IMR-90 (cell line): ENCODE results near the gene IVNS1ABP. TPM values are rescaled to one million over a fixed set of nuclear protein-coding genes. Genes with fewer than 3 reads are reported as not detected.

ENCODE experiments used
- ATAC-seq: fragments of 200-7000 bp; cut with Tn5 transposase; 2 replicates; pipeline ENCODE4 v1.9.1; 2020; ENCODE audit warnings: low read depth, mild to moderate bottlenecking, moderate library complexity
- BruUV-seq: library from RNA; stranded (reverse); fragments of 400-500 nt; replicated peaks from 2 replicates; lab custom pipeline; 2021; lab: Mats Ljungman, UMichigan
- CTCF ChIA-PET: fragments of 300-600 bp; formaldehyde crosslinking; extraction: SDS; loops from one replicate; lab custom pipeline; 2021; ENCODE audit warnings: antibody characterized with exemption; lab: Yijun Ruan, JAX
- POLR2A ChIA-PET: fragments of 300-600 bp; sonication (Branson Sonifier 250); formaldehyde crosslinking; loops from one replicate; lab custom pipeline; 2022; ENCODE audit warnings: antibody characterized with exemption; ENCODE audit not compliant: unreplicated experiment; lab: Charles Lee
- DNase-seq: peaks from one replicate; pipeline ENCODE4 v3.0.0; 2013
- H2AFZ ChIP-seq: replicated peaks from 2 replicates; pipeline ENCODE3; 2013; ENCODE audit warnings: low read length, mild to moderate bottlenecking; ENCODE audit not compliant: poor library complexity
- H2AK5ac ChIP-seq: 2 replicates; pipeline ENCODE4 v1.6.1; 2013; ENCODE audit warnings: low read depth, low read length, inconsistent platforms
- H2AK9ac ChIP-seq: replicated peaks from 2 replicates; pipeline ENCODE3; 2013; ENCODE audit warnings: mild to moderate bottlenecking, low read depth, low read length, moderate library complexity; ENCODE audit not compliant: poor library complexity
- H2BK120ac ChIP-seq: 2 replicates; pipeline ENCODE4 v1.6.1; 2013; ENCODE audit warnings: low read depth, low read length, inconsistent platforms
- H2BK15ac ChIP-seq: 3 replicates; pipeline ENCODE4 v1.6.1; 2013; ENCODE audit warnings: low read depth, low read length, inconsistent platforms
- H2BK20ac ChIP-seq: 2 replicates; pipeline ENCODE4 v1.6.1; 2013; ENCODE audit warnings: low read depth, mild to moderate bottlenecking, inconsistent platforms, low read length, moderate library complexity
- H2BK5ac ChIP-seq: 2 replicates; pipeline ENCODE4 v1.6.1; 2013; ENCODE audit warnings: mild to moderate bottlenecking, low read depth, low read length, inconsistent platforms; ENCODE audit not compliant: poor library complexity, severe bottlenecking
- H3K14ac ChIP-seq: replicated peaks from 2 replicates; pipeline ENCODE4 v1.6.1; 2013; ENCODE audit warnings: low read depth, low read length, inconsistent platforms
- H3K18ac ChIP-seq: 2 replicates; pipeline ENCODE4 v1.6.1; 2013; ENCODE audit warnings: low read depth, low read length, control low read depth
- H3K23ac ChIP-seq: 2 replicates; pipeline ENCODE4 v1.6.1; 2013; ENCODE audit warnings: low read depth, low read length, inconsistent platforms
- H3K27ac ChIP-seq: 2 replicates; pipeline ENCODE4 v1.5.1; 2013; ENCODE audit warnings: mild to moderate bottlenecking, control low read depth, low read length; ENCODE audit not compliant: insufficient read depth
- H3K27me3 ChIP-seq: 2 replicates; pipeline ENCODE4 v1.6.1; 2013; ENCODE audit warnings: low read length; ENCODE audit not compliant: control insufficient read depth, insufficient read depth
- H3K36me3 ChIP-seq: 2 replicates; pipeline ENCODE4 v1.6.1; 2013; ENCODE audit warnings: low read length, mixed read lengths; ENCODE audit not compliant: control insufficient read depth, insufficient read depth
- H3K4ac ChIP-seq: 2 replicates; pipeline ENCODE4 v1.6.1; 2013; ENCODE audit warnings: low read depth, low read length, inconsistent platforms
- H3K4me1 ChIP-seq: 2 replicates; pipeline ENCODE4 v1.6.1; 2013; ENCODE audit warnings: low read length, mixed read lengths; ENCODE audit not compliant: control insufficient read depth, insufficient read depth
- H3K4me2 ChIP-seq: 2 replicates; pipeline ENCODE4 v1.6.1; 2013; ENCODE audit warnings: low read depth, mild to moderate bottlenecking, control low read depth, low read length, moderate library complexity
- H3K4me3 ChIP-seq: 2 replicates; pipeline ENCODE4 v1.5.1; 2013; ENCODE audit warnings: low read depth, mild to moderate bottlenecking, control low read depth, low read length, moderate library complexity; ENCODE audit not compliant: insufficient read depth
- H3K56ac ChIP-seq: 2 replicates; pipeline ENCODE4 v1.6.1; 2013; ENCODE audit warnings: low read length, inconsistent platforms; ENCODE audit not compliant: insufficient read depth; ENCODE audit errors: extremely low read depth
- H3K79me1 ChIP-seq, 2 experiments: 2 replicates each; pipeline ENCODE4 v1.6.1; 2013; ENCODE audit warnings: low read length in 2 of 2, inconsistent platforms in 1 of 2, low read depth in 1 of 2
- H3K9ac ChIP-seq: 2 replicates; pipeline ENCODE4 v1.6.1; 2013; ENCODE audit warnings: low read depth, low read length, control low read depth
- H3K9me1 ChIP-seq: 2 replicates; pipeline ENCODE4 v1.6.1; 2013; ENCODE audit warnings: low read length, inconsistent platforms; ENCODE audit not compliant: insufficient read depth
- H3K9me3 ChIP-seq: 2 replicates; pipeline ENCODE4 v1.6.1; 2013; ENCODE audit warnings: low read length; ENCODE audit not compliant: control insufficient read depth, insufficient read depth
- H4K20me1 ChIP-seq: 2 replicates; pipeline ENCODE4 v1.6.1; 2013; ENCODE audit warnings: low read length, inconsistent platforms; ENCODE audit not compliant: insufficient read depth
- H4K5ac ChIP-seq: 2 replicates; pipeline ENCODE4 v1.6.1; 2013; ENCODE audit warnings: mild to moderate bottlenecking, low read depth, low read length, control low read depth
- H4K8ac ChIP-seq, 2 experiments: 2 replicates each; pipeline ENCODE4 v1.6.1; 2013; ENCODE audit warnings: low read depth in 2 of 2, low read length in 2 of 2, control low read depth in 1 of 2, inconsistent platforms in 1 of 2
- H4K91ac ChIP-seq: 2 replicates; pipeline ENCODE4 v1.6.1; 2013; ENCODE audit warnings: low read depth, low read length, inconsistent platforms; ENCODE audit not compliant: insufficient read depth
- BHLHE40 ChIP-seq: fragments of 150-350 bp; IDR thresholded peaks from 2 replicates; pipeline ENCODE4 v1.6.1; 2016; ENCODE audit warnings: mild to moderate bottlenecking, low read depth, low read length
- CEBPB ChIP-seq: IDR thresholded peaks from 2 replicates; pipeline ENCODE4 v1.6.1; 2012; ENCODE audit warnings: low read depth, low read length, improper control_type of control experiment
- CHD1 ChIP-seq: IDR thresholded peaks from 2 replicates; pipeline ENCODE4 v1.6.1; 2012; ENCODE audit warnings: low read depth, low read length, improper control_type of control experiment
- FOS ChIP-seq: fragments of 150-350 bp; IDR thresholded peaks from 2 replicates; pipeline ENCODE4 v1.6.1; 2016; ENCODE audit warnings: low read depth, low read length
- MAFK ChIP-seq: IDR thresholded peaks from 2 replicates; pipeline ENCODE4 v1.6.1; 2012; ENCODE audit warnings: low read depth, low read length, improper control_type of control experiment
- POLR2A ChIP-seq: IDR thresholded peaks from 2 replicates; pipeline ENCODE4 v1.6.1; 2012; ENCODE audit warnings: mild to moderate bottlenecking, low read depth, low read length
- RAD21 ChIP-seq: IDR thresholded peaks from 2 replicates; pipeline ENCODE4 v1.6.1; 2012; ENCODE audit warnings: low read length, improper control_type of control experiment
- RCOR1 ChIP-seq: IDR thresholded peaks from 2 replicates; pipeline ENCODE4 v1.6.1; 2012; ENCODE audit warnings: mild to moderate bottlenecking, low read length, improper control_type of control experiment; ENCODE audit not compliant: insufficient replicate concordance
- RFX5 ChIP-seq: IDR thresholded peaks from 2 replicates; pipeline ENCODE4 v1.8.0; 2012; ENCODE audit warnings: low read depth, mild to moderate bottlenecking, low read length, moderate library complexity
- SMC3 ChIP-seq: fragments of 150-350 bp; IDR thresholded peaks from 2 replicates; pipeline ENCODE4 v1.6.1; 2016; ENCODE audit warnings: low read depth, mild to moderate bottlenecking, antibody characterized with exemption, low read length, moderate library complexity
- dilution Hi-C: fragments of 300-500 bp; cut with HindIII; formaldehyde crosslinking; loops from one replicate; pipeline ENCODE4 v1.14.3; 2018; ENCODE audit warnings: low sequenced_read_pairs; ENCODE audit not compliant: unreplicated experiment
- in situ Hi-C: fragments of 300-500 bp; cut with MboI; formaldehyde crosslinking; loops from 3 replicates; pipeline ENCODE4 v1.14.3; 2019; ENCODE audit warnings: low sequenced_read_pairs, inconsistent platforms, mixed read lengths
- intact Hi-C: fragments of 100-400 bp; cut with micrococcal nuclease; formaldehyde crosslinking; loops from 2 replicates; pipeline ENCODE4 v1.10.0; 2022
- polyA plus RNA-seq, 3 experiments: library from polyadenylated mRNA; depleted of rRNA; stranded (reverse); fragments of >200 nt; gene quantifications; 2 replicates each; pipeline ENCODE4 v1.2.3, GENCODE V29; 2012; ENCODE audit warnings: low replicate concordance in 1 of 3
- total RNA-seq: library from RNA; depleted of rRNA; stranded (reverse); fragments of >200 nt; gene quantifications from 2 replicates; pipeline ENCODE4 v1.2.3, GENCODE V29; 2012
- TF ChIP-seq, protein P1 (sequence below): fragments of 150-350 bp; IDR thresholded peaks from 2 replicates; pipeline ENCODE4 v1.6.1; 2017; ENCODE audit warnings: mild to moderate bottlenecking, antibody characterized with exemption, low read length, low read depth
- TF ChIP-seq, protein P2 (sequence below): fragments of 150-350 bp; IDR thresholded peaks from 2 replicates; pipeline ENCODE4 v1.6.1; 2016; ENCODE audit warnings: low read depth, mild to moderate bottlenecking, low read length, moderate library complexity, borderline replicate concordance

The IVNS1ABP gene
- total and polyA plus RNA-seq, 2 of the 4 experiments (the other 2 are of a cell fraction) = 21.8 to 26.7 TPM

DNA sequence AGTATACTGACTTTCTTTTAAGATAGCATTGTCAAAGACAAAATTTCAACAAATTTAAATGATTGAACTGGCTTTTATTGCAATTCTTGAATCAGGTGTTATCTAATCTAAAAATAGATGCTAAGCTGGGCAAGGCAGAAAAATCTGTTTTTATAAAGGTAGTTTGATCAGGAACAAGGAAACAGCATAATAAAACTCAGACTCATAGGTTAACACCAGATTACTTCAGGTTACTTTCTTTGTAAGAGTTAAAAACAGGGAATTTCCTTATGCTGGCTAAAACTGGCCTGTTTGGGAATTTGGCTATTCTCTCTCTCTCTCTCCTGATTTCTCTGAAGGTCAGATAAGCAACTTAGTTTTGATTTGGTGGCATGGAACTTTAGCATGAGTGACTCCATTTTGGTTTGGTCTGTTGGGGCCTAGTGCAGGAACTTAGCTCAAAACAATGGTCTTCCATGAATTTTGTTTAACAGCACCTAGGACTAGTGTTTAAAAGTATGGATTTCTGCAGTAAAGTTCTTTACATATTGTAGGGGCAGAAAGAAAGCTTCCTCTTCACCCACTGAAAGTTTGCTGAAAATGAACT lies 24.2 kb upstream of the IVNS1ABP start:
- Histone ChIP-seq H4K91ac (no peak overlapping the region), H2BK15ac (no peak overlapping the region), H2AK9ac (no peak overlapping the region), H4K5ac (no peak overlapping the region), H3K36me3 (no peaks in the 10 kb centered on the region), H3K4me3 (no peak overlapping the region), H3K79me1 (no peaks in the 10 kb centered on the region), H3K4me2 (no peak overlapping the region), H3K9me3 (no peaks in the 10 kb centered on the region), H2AFZ (no peak overlapping the region), H3K23ac (no peak overlapping the region), H3K14ac (no peak overlapping the region), H3K9me1 (no peaks in the 10 kb centered on the region; the same call in 1 of the 2 replicates), H3K56ac (no peak overlapping the region), H3K9ac (no peak overlapping the region), H3K4me1 (no peaks in the 10 kb centered on the region), H3K4ac (no peak overlapping the region), H2BK5ac (no peak overlapping the region), H2BK120ac (no peak overlapping the region), H3K27ac (no peak overlapping the region), H2AK5ac (no peak overlapping the region), H4K8ac (no peak overlapping the region), H4K20me1 (no peaks in the 10 kb centered on the region), H2BK20ac (no peak overlapping the region), H3K27me3 (no peaks in the 10 kb centered on the region), H3K18ac (no peak overlapping the region)
- DNase-seq = no peak
- no TSS peak for BruUV-seq
- ChIA-PET CTCF (no interaction called here), POLR2A (no interaction called here)
- TF ChIP-seq RAD21 = no peak
- no peak for TF ChIP-seq CHD1
- TF ChIP-seq, protein P1, sequence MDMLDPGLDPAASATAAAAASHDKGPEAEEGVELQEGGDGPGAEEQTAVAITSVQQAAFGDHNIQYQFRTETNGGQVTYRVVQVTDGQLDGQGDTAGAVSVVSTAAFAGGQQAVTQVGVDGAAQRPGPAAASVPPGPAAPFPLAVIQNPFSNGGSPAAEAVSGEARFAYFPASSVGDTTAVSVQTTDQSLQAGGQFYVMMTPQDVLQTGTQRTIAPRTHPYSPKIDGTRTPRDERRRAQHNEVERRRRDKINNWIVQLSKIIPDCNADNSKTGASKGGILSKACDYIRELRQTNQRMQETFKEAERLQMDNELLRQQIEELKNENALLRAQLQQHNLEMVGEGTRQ = no peak
- no peak for TF ChIP-seq BHLHE40
- no peak for TF ChIP-seq RCOR1
- TF ChIP-seq, protein P2, sequence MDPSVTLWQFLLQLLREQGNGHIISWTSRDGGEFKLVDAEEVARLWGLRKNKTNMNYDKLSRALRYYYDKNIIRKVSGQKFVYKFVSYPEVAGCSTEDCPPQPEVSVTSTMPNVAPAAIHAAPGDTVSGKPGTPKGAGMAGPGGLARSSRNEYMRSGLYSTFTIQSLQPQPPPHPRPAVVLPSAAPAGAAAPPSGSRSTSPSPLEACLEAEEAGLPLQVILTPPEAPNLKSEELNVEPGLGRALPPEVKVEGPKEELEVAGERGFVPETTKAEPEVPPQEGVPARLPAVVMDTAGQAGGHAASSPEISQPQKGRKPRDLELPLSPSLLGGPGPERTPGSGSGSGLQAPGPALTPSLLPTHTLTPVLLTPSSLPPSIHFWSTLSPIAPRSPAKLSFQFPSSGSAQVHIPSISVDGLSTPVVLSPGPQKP = no peak
- no peak for TF ChIP-seq CEBPB
- no peak for TF ChIP-seq MAFK
- no peak for TF ChIP-seq SMC3
- TF ChIP-seq POLR2A = no peak
- no peak for TF ChIP-seq FOS
- TF ChIP-seq RFX5 = no peak
- in situ Hi-C loops (no loop called here), dilution Hi-C loops (no loop called here), intact Hi-C loops (loop anchor here (10.0 kb wide), 1 partner anchor 54 kb away; no protein-coding TSS in a partner anchor)
- ATAC-seq = no peak
